HL-60 (cell line): ENCODE data around the gene HABP2.

ENCODE experiments used
- DNase-seq, 2 experiments: peaks; one replicate each; pipeline ENCODE4 v3.0.0-alpha.2; 2010 to 2020; ENCODE audit warnings: low read depth in 1 of 2, low spot score in 1 of 2
- H3K27ac ChIP-seq: fragments of 250-450 bp; sonication (Bioruptor Pico); replicated peaks from 2 replicates; pipeline ENCODE4 v1.5.1; 2020; ENCODE audit warnings: mild to moderate bottlenecking, moderate library complexity
- H3K27me3 ChIP-seq: fragments of 250-450 bp; sonication (Bioruptor Pico); 2 replicates; pipeline ENCODE4 v1.5.1; 2021; ENCODE audit warnings: mild to moderate bottlenecking, moderate library complexity; ENCODE audit not compliant: insufficient read depth, poor library complexity, severe bottlenecking
- H3K4me3 ChIP-seq: replicated peaks from 2 replicates; pipeline ENCODE4 v1.5.1; 2011; ENCODE audit warnings: mild to moderate bottlenecking, control low read depth, low read length; ENCODE audit not compliant: insufficient read depth
- CTCF ChIP-seq: IDR thresholded peaks from one replicate; pipeline ENCODE4 v1.5.1; 2011; ENCODE audit warnings: low read length, control low read depth, inconsistent platforms; ENCODE audit not compliant: insufficient read depth
- GABPA ChIP-seq: IDR thresholded peaks from 2 replicates; pipeline ENCODE4 v1.6.1; 2012; ENCODE audit warnings: low read depth
- POLR2AphosphoS5 ChIP-seq: IDR thresholded peaks from 2 replicates; pipeline ENCODE4 v1.6.1; 2012; ENCODE audit warnings: low read depth
- SPI1 ChIP-seq: IDR thresholded peaks from 2 replicates; pipeline ENCODE4 v1.6.1; 2012; ENCODE audit warnings: low read depth, mild to moderate bottlenecking, borderline replicate concordance
- TF ChIP-seq, protein P1 (sequence below): IDR thresholded peaks from 2 replicates; pipeline ENCODE4 v1.6.1; 2012; ENCODE audit warnings: low read depth; ENCODE audit not compliant: insufficient replicate concordance

HABP2 gene

GRCh38 chr10:113616244-113617074 lies 63.6 kb downstream of the HABP2 start:
- DNase-seq, result no peak
- TF ChIP-seq CTCF (peak; percentile 8), SPI1 (no peak), POLR2AphosphoS5 (no peak), GABPA (no peak)
- TF ChIP-seq, protein P1, sequence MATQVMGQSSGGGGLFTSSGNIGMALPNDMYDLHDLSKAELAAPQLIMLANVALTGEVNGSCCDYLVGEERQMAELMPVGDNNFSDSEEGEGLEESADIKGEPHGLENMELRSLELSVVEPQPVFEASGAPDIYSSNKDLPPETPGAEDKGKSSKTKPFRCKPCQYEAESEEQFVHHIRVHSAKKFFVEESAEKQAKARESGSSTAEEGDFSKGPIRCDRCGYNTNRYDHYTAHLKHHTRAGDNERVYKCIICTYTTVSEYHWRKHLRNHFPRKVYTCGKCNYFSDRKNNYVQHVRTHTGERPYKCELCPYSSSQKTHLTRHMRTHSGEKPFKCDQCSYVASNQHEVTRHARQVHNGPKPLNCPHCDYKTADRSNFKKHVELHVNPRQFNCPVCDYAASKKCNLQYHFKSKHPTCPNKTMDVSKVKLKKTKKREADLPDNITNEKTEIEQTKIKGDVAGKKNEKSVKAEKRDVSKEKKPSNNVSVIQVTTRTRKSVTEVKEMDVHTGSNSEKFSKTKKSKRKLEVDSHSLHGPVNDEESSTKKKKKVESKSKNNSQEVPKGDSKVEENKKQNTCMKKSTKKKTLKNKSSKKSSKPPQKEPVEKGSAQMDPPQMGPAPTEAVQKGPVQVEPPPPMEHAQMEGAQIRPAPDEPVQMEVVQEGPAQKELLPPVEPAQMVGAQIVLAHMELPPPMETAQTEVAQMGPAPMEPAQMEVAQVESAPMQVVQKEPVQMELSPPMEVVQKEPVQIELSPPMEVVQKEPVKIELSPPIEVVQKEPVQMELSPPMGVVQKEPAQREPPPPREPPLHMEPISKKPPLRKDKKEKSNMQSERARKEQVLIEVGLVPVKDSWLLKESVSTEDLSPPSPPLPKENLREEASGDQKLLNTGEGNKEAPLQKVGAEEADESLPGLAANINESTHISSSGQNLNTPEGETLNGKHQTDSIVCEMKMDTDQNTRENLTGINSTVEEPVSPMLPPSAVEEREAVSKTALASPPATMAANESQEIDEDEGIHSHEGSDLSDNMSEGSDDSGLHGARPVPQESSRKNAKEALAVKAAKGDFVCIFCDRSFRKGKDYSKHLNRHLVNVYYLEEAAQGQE, result no peak
- Histone ChIP-seq H3K27ac (no peak overlapping the region), H3K4me3 (no peak overlapping the region), H3K27me3 (peaks cover 3% of the 10 kb centered on the region)

GRCh38 chr10:113617086-113617485 lies 64.2 kb downstream of the HABP2 start:
- no peak for DNase-seq
- H3K4me3 ChIP-seq, result no peak overlapping the region
- TF ChIP-seq POLR2AphosphoS5, result no peak
- TF ChIP-seq SPI1, result no peak
- TF ChIP-seq GABPA, result no peak
- TF ChIP-seq CTCF, result no peak
- TF ChIP-seq, protein P1, result no peak
- H3K27ac ChIP-seq, result no peak overlapping the region
- H3K27me3 ChIP-seq, result peaks cover 3% of the 10 kb centered on the region

DNA sequence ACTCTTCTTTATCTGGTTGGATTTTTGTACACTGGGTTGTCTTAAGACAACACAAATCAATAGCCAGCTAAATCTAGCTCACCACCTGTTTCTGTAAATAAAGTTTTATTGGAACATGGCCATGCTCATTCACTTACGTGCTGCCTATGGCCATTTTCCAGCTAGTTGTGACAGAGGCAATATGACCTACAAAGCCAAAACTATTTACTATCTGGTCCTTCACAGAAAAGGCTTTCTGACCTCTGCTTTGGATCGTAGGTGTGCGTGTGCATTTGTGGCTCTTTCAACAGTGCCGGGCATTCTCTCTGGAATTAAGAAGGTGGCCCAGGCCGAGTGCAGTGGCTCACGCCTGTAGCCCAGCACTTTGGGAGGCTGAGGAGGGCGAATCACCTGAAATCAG lies 65.5 kb downstream of the HABP2 start:
- DNase-seq, result no peak
- TF ChIP-seq, protein P1, result no peak
- TF ChIP-seq POLR2AphosphoS5 (no peak), SPI1 (no peak), CTCF (no peak), GABPA (no peak)
- Histone ChIP-seq H3K27ac (no peak overlapping the region), H3K27me3 (peaks cover 3% of the 10 kb centered on the region), H3K4me3 (no peak overlapping the region)
